Hepatic stellate cell (primary cell): ENCODE measurements around the gene LINC01488.

Source experiments
- DNase-seq: peaks from one replicate; pipeline ENCODE4 v3.0.0; 2011; ENCODE audit warnings: low spot score

The LINC01488 gene

DNA sequence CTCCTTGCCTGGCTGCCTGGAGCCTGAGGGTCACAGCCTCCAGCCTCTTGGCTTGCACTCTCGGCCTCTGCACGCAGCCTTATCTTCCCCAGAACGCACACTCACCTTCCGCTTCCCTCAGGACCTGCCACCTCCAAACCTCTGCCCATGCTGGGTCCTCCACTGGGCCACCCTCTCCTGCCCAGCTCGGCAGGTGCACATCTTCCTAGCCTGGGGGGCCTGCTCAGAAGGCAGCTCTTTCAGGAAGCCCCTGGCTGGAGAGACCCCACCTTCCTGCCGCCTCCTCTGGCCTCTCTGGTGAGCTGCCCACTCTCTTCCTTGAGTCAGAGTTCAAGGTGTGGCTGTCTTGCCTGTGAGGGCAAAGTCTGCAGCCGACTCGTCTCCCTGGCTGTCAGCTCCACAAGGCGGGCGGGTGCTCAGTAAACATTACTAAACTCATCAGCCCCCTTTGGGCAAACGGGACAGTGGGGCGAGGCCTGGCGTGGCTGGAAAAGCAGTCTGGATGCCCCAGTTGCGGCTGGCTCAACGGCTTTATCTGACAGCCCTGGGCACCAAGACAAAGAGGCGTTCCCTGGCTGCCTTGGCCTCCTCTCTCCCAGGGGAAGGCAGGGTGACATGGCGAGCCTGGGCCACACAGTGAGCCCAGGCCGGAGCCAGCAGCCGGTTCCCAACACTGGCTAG, 1.7 kb upstream of the LINC01488 start:
- DNase-seq, result no peak

DNA sequence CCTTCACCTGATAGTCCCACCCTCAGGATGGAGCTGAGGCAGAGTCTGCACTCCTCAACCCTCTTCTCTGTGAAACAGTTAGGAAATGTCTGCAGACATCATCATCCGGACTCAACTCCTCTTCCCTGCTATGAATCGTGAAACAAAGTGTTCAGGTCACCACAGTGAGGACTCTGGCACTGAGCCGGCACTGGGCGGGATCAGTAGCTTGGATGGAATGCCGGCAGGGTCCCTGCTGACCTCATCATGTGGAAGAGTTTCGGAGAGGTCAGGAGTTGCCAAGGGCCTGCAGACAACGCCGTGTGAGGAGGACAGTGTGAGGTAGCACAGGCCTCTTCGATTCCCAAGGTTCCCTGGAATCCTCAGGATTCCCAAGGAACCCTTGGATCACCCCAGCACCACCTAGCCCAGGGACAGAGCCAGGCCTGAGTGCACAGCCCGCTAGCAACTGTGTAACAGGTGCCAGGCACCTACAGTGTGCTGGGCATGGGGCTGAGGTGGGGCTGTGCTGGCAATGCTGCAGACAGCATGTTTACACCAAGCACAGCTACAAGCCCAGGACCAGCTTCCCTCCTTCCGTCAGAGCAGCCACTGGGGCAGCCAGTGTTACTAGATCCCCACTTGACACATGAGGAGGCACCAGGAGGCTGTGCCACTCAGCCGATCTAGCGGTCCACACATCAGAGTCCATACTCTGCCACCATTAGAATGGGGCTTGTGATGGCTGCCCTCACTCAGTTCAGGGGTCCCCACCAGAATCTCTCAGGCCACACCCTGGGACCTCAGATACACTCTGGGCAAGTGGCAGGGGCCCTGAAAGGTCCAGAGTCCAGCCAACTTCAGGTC, 693 bp upstream of the LINC01488 start:
- peak; percentile 55 for DNase-seq

DNA sequence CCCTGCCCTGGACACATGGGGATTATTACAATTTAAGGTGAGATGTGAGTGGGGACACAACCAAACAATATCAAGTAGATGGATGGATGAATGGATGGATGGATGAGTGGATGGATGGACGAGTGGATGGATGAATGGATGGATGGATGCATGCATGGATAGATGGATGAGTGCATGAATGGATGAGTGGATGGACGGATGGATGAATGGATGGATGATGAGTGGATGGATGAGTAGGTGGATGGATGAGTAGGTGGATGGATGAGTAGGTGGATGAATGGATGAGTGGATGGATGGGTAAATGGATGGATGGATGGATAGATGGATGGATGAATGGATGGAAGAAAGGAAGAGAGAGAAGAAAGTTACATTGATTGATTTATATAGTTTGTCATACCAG, 859 bp downstream of the LINC01488 start:
- no peak for DNase-seq

DNA sequence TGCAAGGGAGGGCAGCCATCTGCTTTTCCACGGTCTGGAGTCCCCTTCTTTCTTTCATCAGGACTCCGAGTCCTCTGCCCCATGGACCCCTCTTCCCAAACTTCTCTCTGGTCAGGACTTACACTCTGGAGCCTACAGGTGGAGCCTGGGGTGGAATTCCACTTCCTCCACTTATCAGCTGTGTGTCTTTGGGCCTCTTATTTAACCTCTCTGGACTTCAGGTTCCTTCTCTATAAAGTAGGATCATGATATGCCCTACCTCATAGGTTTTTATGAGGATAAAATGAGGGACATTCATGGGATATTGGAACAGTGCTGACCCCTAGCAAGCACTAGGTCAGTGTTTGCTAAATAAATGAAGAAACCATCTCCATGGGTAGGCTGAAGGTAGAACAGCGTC, 1.7 kb downstream of the LINC01488 start:
- no peak for DNase-seq

DNA sequence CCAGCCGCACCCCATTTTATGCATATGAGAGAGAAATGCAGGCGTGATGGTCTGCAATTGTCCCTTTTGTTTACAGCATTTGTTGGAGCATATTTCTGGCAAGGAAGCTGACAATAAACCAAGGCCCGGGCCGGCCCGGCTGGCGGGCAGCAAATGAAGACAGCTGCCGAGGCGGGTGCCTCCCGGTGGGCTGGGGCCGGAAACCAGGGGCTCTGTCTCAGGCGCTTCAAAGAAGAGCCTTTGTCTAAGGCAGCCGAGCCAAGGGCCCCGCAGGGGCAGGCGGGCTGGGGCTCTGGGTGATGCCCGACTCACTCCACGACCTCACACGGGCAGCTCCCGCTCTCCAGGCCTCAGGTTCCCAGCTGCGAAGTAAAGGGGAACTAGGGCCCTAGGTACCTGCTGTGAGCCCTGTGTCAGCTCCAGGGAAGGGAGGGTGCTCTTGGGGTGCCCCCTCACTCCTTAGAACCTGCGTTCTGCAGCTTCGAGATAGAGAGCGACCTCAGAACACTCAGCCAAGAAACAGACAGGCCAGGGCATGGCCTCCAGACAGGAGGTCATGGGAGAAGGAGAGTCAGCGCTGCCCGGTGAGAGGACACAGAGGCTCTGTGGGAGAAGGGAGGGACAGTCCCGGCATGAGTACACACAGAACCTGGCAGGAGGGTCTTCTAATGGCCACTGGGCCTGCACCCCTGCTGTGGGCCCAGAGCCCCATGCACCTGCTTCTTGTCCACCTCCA, 2.4 kb downstream of the LINC01488 start:
- no peak for DNase-seq

DNA sequence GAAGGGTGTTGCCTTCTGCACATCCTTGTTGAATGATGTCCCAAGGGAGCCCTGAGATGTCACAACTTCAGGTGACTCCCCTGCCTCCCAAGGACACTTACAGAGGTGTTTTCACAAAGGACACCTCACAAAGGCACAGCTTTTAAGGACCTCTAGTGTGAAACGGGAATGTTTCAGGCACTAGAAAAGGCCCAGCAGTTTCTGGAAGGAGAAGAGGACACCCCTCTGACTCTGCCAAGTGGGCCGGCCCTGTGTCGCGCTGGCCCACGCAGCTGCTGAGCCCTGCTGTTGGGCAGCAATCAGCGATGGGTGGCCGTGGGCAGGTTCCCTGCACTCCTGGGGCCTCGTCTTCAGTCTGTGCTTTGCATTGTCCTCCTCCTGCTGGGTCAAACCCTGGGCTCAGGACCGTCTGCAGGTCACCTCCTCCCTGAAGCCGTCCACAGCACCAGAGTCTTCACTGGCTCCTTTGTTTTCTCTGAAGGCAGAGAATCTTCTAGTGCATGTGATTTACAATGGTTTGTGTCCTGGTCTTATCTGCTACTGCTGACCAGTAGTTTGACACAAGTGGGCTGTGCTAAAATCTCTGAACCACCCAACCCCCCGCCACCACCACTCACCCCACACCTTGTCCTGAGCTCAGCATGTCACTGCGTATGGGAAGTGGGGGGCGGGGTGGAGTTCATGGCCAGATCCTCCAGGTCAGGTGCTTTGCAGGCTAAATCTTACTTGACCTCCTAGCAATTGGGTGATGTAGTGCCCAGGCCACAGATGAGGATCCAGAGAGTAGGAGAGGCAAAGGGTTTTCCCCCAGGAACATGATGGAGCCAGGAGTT, 3.2 kb downstream of the LINC01488 start:
- DNase-seq, result no peak

DNA sequence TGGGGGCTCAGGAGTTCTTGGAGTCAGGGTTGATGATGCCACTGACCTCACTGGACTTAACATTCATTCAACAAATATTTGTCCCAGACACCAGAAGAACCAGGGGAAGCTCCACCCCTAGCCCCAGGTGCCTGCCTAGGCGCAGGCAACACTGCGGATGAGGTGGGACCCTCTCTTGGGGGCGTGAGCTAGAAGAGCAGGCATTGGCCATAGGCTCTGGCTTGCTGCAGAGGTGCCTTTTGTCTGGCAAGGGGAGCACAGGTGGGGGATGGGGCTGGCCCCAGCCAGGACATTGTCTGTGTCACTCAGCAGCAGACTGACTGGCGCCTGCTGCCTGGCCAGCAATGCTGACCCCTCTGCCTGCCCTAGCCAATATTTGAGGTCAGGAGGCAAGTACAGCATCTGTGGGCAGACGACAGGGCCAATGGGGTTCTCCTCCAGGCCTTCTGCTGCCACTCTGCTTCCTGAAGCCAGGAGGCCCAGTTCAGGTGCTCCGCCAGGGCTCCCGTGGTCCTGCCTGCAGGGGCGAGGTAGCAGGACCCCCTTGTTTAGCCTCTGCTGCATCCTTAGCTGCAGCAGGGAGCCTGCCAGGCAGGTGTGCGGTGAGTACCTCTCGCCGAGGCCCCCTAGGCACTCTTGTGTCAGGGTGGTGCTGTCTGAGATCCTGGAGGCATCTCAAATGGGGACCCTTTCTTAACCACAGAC, 4.0 kb downstream of the LINC01488 start:
- no peak for DNase-seq

DNA sequence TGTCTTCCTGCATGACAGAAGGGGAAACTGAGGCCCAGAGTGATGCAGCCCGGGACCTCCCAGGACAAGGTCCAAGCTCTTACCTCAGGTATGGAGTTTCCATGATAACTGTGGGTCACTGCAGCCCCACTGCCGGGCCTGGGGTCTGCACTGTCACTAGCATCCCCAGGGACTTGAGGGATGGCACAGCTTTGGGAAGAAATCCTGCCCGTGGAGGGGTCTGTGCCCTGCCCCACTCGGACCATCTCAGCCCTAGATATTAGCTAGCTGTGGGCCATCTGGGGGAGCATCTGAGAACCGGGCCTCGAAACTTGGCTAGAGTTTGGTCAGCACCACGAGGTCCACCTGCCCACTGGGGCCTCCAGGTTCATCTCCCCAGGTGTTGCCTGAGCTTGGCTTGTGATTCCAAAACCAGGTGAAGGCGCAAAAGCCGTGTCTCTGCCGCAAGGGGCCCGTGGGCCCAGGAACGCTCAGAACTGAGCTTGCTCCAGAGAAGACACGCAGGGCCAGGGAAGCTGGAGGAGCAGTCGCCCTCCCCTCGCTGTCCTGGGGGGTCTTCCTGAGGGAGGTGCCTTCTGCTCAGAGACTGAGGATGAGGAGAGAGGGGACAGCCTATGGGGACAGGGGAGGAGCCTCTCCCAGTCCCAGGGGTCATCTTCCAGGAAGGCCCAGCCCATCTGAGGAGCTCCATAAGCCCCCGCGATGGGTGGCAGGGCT, 4.8 kb downstream of the LINC01488 start:
- no peak for DNase-seq

DNA sequence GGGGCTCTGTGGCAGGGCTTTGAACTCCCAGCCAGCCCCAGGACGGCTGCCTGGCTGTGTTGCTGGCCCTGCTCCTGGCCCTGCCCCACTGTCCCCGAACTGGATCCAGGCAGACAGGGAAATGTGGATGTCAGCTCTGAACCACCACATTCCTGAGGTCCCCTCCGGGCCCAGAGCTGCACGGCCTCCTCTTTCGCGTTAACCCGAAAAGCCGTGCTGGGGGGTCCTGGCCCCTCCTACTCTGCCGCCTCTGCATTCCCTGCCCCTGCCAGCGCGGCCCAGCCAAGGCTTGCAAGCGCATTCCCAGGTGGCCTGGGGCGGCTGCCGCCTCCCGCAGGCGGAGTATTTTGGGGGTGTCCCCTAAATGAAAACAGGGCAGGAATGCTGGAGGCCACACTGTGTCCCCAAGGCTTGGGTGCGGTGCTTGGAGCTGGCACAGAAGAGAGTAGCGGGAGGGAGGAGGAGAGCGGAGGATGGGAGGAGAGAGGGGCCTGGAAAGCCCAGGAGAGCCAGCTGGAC, 5.4 kb downstream of the LINC01488 start:
- DNase-seq, result peak; percentile 55

DNA sequence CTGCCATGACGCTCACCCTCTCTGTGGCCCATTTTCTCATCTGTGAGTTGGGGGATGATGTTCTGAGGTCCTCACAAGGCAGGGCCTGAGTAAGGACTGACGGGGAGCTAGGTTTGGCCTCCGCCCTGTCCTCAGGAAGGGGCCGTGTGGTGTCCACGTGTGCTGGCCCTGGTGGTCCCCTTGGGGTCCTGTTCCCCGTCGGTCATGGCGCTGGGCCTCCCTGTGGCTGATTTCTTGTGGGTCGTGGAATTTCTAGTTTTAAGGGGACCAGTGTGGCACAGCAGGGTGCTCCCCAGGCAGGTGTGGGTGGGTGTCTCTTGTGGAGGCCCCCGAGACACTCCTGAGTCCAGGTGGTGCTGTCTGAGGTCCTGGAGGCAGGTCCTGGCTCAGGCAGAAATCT, 5.9 kb downstream of the LINC01488 start:
- no peak for DNase-seq

DNA sequence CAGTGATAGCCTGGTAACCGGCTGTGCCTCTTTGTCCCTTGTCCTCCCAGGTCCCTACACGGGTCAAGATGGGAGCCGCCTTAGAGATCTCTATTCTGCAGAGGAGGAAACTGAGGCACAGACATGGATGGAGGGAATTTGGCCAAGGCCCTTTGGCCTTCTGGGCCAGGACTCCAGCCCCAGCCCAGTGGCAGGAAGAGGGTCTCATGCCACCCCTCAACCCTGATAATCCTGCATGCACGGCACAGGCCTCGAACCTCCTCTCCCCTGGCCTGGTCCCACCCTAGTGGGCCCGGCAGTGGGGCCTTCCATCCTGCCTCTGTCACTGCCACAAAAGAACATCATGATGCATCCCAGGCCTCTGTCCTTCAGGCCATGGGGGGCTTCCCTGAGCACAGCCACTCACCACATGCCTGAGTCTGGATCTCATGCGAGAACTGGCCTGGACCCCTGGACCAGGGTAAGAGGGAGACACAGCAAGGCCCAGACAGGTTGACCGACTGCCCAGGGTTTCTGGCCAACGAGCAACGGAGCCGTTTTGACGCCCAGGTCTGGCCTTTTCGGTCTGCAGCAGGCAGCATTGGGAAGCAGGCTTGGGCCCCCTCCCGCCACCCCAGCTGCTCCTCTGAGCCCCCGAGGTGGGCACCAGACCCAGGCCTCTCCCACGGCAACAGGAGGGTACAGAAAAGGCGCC, 6.5 kb downstream of the LINC01488 start:
- DNase-seq, result no peak

DNA sequence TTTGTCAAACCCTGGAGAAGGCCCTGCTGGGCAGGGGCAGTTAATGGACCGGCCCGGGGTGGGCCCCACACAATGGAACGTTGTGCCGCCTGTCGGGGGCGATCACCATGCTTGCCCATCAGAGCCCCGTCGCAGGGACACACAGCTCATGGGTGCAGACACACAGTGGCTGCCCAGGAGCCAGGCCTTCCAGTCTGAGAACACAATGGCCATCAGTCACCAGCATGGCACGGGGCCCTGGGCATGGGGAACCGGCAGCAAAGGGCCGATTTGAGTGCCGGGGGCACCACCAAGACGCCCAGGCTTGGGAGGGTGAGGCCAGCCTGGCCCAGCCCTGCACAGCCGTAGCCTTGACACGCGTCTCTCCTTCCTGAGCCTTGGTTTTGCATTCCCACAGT, 7.1 kb downstream of the LINC01488 start:
- DNase-seq, result no peak

DNA sequence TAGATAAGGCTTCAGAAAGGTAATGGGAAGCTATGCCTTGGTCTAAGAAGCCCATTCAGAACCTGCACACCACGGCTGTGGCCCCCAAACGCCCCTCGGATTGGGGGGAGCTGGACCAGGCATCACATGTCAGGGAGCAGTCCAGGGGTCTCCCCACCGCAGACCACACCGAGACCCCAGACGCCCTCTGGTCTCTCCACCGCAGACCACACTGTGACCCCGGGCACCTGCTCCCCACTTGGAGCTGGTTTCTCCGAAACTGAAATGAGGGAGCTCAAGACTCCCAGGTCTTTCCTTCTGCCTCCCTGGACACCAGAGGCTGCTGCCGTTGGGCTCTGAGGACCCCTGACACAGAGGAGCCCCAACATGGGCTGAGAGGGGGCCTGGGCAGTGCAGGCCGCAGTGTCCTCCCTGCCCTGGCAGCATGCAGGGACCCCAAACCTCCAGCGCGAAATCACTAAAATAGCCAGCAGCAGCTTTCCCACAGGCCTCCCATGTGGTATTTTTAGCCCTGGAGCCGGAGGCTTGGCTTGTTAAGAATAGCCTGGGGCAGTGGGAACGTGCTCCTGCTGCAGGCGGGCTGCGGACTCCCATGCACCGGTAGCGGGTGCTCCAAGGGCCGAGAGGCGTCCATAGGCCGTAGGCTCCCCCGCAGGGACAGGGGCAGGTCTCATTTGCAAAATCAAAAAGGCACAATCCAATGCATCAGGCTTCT, 7.7 kb downstream of the LINC01488 start:
- peak; percentile 56 for DNase-seq

DNA sequence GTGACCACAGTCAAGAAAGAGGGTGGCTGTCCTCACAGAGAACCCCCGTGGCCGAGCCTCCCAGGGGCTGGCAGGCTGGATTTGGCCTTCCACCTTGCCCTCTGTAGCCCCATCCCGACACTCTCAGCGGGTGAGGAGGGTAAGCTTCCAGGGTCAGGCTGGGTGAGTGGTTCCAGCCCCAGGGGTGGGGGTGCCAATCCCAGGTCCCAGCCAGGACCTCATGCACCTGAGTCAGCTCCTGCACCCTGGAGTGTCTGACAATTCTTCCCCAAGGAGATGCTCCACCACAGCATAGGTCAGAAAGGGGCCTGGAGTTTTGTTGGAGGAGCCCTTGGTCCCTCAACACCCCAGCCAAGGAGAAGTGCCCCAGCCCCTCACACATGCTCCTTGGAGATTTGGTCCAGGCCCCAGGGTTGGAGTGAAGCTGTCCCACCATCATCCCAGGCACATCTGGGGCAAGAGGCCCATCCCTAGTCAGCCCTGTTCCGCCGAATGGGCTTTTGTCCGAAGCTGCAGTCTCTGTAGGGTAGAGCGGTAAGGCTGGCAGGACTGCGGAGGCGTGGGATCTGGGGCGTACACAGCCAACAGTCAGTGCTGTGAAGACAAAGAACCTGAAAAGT, 8.4 kb downstream of the LINC01488 start:
- no peak for DNase-seq

DNA sequence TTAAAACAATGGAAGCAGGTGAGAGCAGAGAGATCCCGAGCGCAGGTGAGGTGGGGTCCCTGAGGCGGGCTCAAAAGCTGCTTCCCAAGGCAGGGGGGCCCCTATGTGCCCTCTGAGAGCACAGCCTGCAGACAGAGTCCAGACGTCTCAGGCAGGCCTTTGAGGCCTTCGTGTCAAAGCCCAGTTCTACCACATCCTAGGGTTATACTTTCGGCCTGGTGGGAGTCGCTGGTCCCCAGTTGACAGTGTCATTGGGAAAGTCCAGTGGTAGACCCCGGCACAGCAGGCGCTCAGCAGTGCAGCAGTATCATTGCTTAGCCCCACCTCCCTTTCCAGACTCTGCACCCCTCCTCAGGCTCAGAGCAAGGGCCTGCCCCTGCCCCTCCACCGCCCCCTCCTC, 9.1 kb downstream of the LINC01488 start:
- no peak for DNase-seq

DNA sequence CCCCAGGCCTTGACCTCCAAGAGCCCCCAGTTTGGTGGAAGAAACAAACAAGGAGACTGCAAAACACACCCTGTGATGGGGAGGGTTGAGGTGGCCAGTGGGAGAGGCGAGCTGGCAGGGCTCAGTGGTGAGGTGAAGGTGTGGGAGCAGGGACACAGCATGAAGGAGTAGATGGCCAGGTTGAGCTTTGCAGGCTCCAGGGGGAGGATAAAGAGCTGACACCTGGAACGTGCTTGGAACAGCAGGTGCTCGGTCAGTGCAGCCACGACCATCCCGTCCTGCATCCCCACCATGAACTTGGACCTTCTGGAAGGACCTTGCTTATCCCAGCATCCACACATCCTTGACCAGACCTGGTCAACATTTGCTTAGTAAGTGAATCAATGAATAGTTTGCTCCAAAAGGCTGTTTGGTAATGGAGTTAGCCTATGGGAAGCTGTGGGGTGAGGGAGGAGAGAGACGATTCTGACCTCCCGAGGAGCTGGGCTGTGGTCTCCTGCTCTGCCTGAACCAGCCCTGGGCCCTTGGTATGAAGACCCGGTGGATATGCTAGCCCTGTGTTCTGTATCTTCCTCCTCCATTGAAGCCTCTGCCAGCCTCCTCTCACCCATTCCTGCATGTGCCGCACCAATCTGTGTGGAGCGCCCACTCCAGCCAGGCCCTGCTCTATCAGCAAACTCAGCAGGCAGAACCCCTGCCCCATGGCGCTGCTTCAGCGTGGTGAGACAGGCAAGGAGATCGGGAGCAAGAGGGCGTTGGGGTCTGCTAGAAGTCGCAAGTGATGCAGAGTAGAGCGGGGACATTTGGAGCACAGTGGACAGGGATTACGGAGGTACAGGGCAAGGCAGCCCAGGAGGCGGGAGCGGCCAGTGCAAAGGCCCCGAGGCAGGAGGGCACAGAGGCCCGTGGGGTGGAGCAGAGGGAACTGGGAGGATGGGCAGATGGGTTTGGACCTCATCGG, 9.9 kb downstream of the LINC01488 start:
- no peak for DNase-seq

DNA sequence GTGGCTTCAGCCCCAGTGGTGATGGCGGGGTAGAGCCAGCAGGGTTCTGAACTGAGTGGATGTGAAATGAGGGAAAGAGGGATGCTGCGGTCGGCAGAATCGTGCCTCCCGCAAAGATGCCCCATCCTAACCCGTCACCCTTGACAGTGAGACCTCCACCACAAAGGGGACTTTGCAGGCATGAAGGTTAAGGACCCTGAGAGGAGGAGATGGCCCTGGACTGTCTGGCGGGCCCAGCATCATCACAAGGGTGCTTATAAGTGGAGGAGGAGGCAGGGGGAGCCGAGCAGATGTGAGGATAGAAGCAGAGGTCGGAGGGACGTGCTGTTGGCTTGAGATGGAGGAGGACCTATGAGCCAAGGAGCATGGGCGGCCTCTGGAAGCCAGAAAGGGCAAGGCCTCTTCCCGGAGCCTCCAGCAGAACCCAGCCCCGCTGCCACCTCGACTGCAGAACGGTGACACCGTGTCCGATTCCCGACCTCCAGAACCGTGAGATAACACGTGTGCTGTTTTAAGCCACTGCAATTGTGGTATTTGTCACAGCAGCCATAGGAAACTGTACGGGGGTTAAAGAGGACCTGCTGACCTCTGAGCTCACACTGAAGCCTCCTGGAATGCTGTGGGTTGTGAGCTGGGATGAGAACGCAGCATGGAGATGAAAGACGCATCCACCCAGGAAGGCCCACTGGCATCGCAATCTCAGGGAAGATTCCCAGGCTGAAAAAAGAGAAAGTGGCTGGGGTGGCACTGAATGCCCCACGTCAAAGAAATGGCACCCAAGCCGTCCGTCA, 10.9 kb downstream of the LINC01488 start:
- no peak for DNase-seq
